Testis (tissue), 2 donors: ENCODE data around the gene SNAP47.

Experiments used
- POLR2A ChIP-seq: fragments of 450-650 bp; IDR thresholded peaks from one replicate; pipeline ENCODE4 v1.6.1; 2017; ENCODE audit warnings: antibody characterized with exemption, mild to moderate bottlenecking, moderate library complexity
- TF ChIP-seq, protein P1 (sequence below), 3 experiments: fragments of 450-650 bp in 2 of 3; fragments of 200-600 bp in 1 of 3; sonication (generic) in 1 of 3; IDR thresholded peaks; one replicate each; pipeline ENCODE4 v1.5.1; 2016 to 2019; ENCODE audit warnings: antibody characterized with exemption in 3 of 3, mild to moderate bottlenecking in 2 of 3, moderate library complexity in 1 of 3

DNA sequence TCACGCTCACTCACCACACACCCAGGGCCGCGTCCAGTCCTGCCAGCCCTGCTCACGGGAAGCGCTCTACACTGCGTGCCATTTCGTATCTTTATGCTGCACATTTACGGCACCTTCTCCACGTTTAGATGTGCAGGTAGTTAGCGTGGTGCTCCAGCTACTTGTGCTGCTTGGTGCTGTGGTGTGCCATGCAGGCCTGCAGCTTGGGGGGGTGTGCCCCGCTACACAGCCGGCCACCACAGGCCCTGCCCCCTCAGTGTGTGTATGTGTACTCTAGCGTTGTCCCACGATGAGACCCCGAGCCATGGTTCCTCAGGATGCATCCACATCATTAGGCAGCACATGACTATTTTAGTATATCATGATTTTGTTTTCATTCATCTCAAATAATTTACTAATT lies 38.3 kb downstream of the SNAP47 start:
- TF ChIP-seq, protein P1, sequence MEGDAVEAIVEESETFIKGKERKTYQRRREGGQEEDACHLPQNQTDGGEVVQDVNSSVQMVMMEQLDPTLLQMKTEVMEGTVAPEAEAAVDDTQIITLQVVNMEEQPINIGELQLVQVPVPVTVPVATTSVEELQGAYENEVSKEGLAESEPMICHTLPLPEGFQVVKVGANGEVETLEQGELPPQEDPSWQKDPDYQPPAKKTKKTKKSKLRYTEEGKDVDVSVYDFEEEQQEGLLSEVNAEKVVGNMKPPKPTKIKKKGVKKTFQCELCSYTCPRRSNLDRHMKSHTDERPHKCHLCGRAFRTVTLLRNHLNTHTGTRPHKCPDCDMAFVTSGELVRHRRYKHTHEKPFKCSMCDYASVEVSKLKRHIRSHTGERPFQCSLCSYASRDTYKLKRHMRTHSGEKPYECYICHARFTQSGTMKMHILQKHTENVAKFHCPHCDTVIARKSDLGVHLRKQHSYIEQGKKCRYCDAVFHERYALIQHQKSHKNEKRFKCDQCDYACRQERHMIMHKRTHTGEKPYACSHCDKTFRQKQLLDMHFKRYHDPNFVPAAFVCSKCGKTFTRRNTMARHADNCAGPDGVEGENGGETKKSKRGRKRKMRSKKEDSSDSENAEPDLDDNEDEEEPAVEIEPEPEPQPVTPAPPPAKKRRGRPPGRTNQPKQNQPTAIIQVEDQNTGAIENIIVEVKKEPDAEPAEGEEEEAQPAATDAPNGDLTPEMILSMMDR (IDR thresholded peaks at IDR 0.05), result no peak
- no peak for TF ChIP-seq POLR2A
